Suprapubic skin (tissue), 4 donors: ENCODE data around the gene SLC39A10.

Experiments used
- CTCF ChIP-seq, 2 donors: fragments of 200-600 bp in 1 of 2; fragments of 450-650 bp in 1 of 2; sonication (generic) in 1 of 2; IDR thresholded peaks; one replicate each; pipeline ENCODE4 v1.5.1; 2016 to 2019; ENCODE audit warnings: antibody characterized with exemption in 2 of 2, mild to moderate bottlenecking in 1 of 2, moderate library complexity in 1 of 2
- POLR2A ChIP-seq, 2 donors: fragments of 450-650 bp; IDR thresholded peaks; one replicate each; pipeline ENCODE4 v1.6.1; 2017; ENCODE audit warnings: antibody characterized with exemption in 2 of 2, mild to moderate bottlenecking in 2 of 2, moderate library complexity in 2 of 2
- POLR2AphosphoS5 ChIP-seq, 3 donors: sonication (generic); formaldehyde crosslinking; IDR thresholded peaks; one replicate each; pipeline ENCODE4 v1.6.1; 2017; ENCODE audit warnings: antibody characterized with exemption in 3 of 3

GRCh38 chr2:195652911-195653310, 4.1 kb upstream of the SLC39A10 start:
- TF ChIP-seq CTCF (IDR thresholded peaks at IDR 0.05) (no peak), POLR2A (IDR thresholded peaks at IDR 0.05) (no peak), POLR2AphosphoS5 (IDR thresholded peaks at IDR 0.05) (no peak)
